CD4-positive, alpha-beta T cell (primary cell): Measurements from ENCODE around the gene AP1G1. TPM values are rescaled to one million over a fixed set of nuclear protein-coding genes. Genes with fewer than 3 reads are reported as not detected.
"Not testable (repeated sequence)": the region's sequence is repeated elsewhere in the genome, so short reads cannot be mapped to it uniquely, and the experiment has no call there.

Source experiments
- ATAC-seq: fragments of 200-7000 bp; cut with Tn5 transposase; one replicate; pipeline ENCODE4 v1.10.0; 2022; ENCODE audit warnings: mild to moderate bottlenecking; ENCODE audit not compliant: poor library complexity
- CTCF ChIA-PET: fragments of 350-600 bp; sonication (Branson Sonifier 250); formaldehyde crosslinking; loops from one replicate; lab custom pipeline; 2021; ENCODE audit warnings: antibody characterized with exemption, inconsistent platforms; lab: Charles Lee
- POLR2A ChIA-PET: fragments of 350-600 bp; sonication (Branson Sonifier 250); formaldehyde crosslinking; loops from one replicate; lab custom pipeline; 2021; ENCODE audit warnings: antibody characterized with exemption, inconsistent platforms; lab: Charles Lee
- DNase-seq, 14 experiments: peaks; one replicate each; pipeline ENCODE4 v3.0.0-alpha.2; 2013 to 2020; ENCODE audit warnings: mixed read lengths in 2 of 14
- H3K27ac ChIP-seq, 2 donors: one replicate each; pipeline versions ENCODE4 v1.5.1 to v1.7.0; 2013; ENCODE audit warnings: low read length in 2 of 2, low read depth in 1 of 2, mild to moderate bottlenecking in 1 of 2
- H3K27me3 ChIP-seq, 2 experiments: 1 replicate in 1 of 2; 2 replicates in 1 of 2; pipeline versions ENCODE4 v1.6.1 to v1.7.0; 2013; ENCODE audit warnings: low read length in 2 of 2, control low read depth in 1 of 2, mild to moderate bottlenecking in 1 of 2, moderate library complexity in 1 of 2; ENCODE audit not compliant: insufficient read depth in 2 of 2, control insufficient read depth in 1 of 2
- H3K36me3 ChIP-seq: one replicate; pipeline ENCODE4 v1.6.1; 2013; ENCODE audit warnings: low read length, control low read depth; ENCODE audit not compliant: insufficient read depth
- H3K4me1 ChIP-seq: one replicate; pipeline ENCODE4 v1.6.1; 2013; ENCODE audit warnings: low read length, control low read depth; ENCODE audit not compliant: insufficient read depth
- H3K4me3 ChIP-seq: one replicate; pipeline ENCODE4 v1.5.1; 2013; ENCODE audit warnings: mild to moderate bottlenecking, low read length, moderate library complexity
- H3K9me3 ChIP-seq, 2 experiments: 1 replicate in 1 of 2; 2 replicates in 1 of 2; pipeline versions ENCODE4 v1.6.1 to v1.7.0; 2013; ENCODE audit warnings: low read length in 2 of 2, mild to moderate bottlenecking in 2 of 2, control low read depth in 1 of 2, moderate library complexity in 1 of 2; ENCODE audit not compliant: control insufficient read depth in 1 of 2, insufficient read depth in 1 of 2
- H3K27ac Mint-ChIP-seq: one replicate; pipeline ENCODE4 v1.8.0; 2020; ENCODE audit warnings: mixed read lengths
- H3K27me3 Mint-ChIP-seq: one replicate; pipeline ENCODE4 v1.8.0; 2021; ENCODE audit warnings: mixed read lengths
- H3K36me3 Mint-ChIP-seq: one replicate; pipeline ENCODE4 v1.8.0; 2021; ENCODE audit warnings: low read depth, mixed read lengths
- H3K4me1 Mint-ChIP-seq: one replicate; pipeline ENCODE4 v1.8.0; 2021; ENCODE audit warnings: low read depth, mixed read lengths
- H3K4me3 Mint-ChIP-seq: one replicate; pipeline ENCODE4 v1.8.0; 2020; ENCODE audit warnings: mild to moderate bottlenecking, mixed read lengths
- H3K9me3 Mint-ChIP-seq: one replicate; pipeline ENCODE4 v1.8.0; 2020; ENCODE audit warnings: mixed read lengths
- CTCF ChIP-seq: fragments of 200-600 bp; IDR thresholded peaks from one replicate; pipeline ENCODE4 v1.8.0; 2022; ENCODE audit warnings: antibody characterized with exemption, mild to moderate bottlenecking
- intact Hi-C, 2 experiments: fragments of 100-400 bp; cut with DNase I in 1 of 2; cut with micrococcal nuclease in 1 of 2; formaldehyde crosslinking; loops; one replicate each; pipeline versions ENCODE4 v1.15.1 to v1.9.0; 2023 to 2025; cut with DNase I, micrococcal nuclease
- total RNA-seq, 174 experiments: library from RNA in 2 of 174; stranded (reverse) in 2 of 174; gene quantifications; one replicate each; pipeline ENCODE4 v1.2.3 and lab custom pipeline; 2021 to 2026

The AP1G1 gene
- total RNA-seq, 2 experiments from 2014 or later, result 171 to 175 TPM

DNA sequence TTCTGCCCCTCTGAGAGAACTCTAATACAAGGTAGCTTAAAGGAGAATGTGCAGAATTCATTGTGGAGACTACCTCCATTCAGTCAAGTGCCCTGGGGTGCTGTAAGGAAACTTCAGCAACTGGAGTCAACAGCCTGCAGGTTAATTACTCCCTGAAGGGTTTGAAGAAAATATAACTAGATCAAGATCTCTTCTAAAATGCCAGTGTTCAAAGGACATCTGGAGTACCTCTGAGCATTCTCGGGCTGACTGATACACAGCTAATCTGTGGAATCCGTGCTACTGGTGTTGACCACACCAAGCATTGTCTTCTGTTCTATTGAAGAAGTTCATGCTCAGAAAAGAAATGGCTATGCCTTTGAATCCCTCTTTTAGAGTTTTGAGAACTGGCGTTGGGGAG, 25.7 kb upstream of the AP1G1 start:
- CTCF ChIA-PET, result no interaction called here
- no peaks in the 10 kb centered on the region for H3K36me3 Mint-ChIP-seq
- no peak for DNase-seq
- H3K27me3 ChIP-seq, result no peaks in the 10 kb centered on the region
- H3K4me3 ChIP-seq, result no peak overlapping the region
- POLR2A ChIA-PET, result no interaction called here
- H3K4me1 Mint-ChIP-seq, result no peaks in the 10 kb centered on the region
- H3K9me3 ChIP-seq, result no peaks in the 10 kb centered on the region
- no peak overlapping the region for H3K27ac ChIP-seq
- H3K9me3 Mint-ChIP-seq, result no peaks in the 10 kb centered on the region
- H3K36me3 ChIP-seq, result no peaks in the 10 kb centered on the region
- H3K4me3 Mint-ChIP-seq, result no peak overlapping the region
- ATAC-seq, result no peak
- H3K27ac Mint-ChIP-seq, result no peak overlapping the region
- intact Hi-C loops, result no loop called here
- no peaks in the 10 kb centered on the region for H3K4me1 ChIP-seq
- no peaks in the 10 kb centered on the region for H3K27me3 Mint-ChIP-seq
- TF ChIP-seq CTCF, result no peak

GRCh38 chr16:71832112-71832511, 23.5 kb upstream of the AP1G1 start:
- H3K9me3 ChIP-seq, ATAC-seq, POLR2A ChIA-PET, H3K27me3 ChIP-seq, H3K27me3 Mint-ChIP-seq, H3K4me1 Mint-ChIP-seq, DNase-seq, H3K27ac Mint-ChIP-seq, H3K4me1 ChIP-seq, H3K4me3 ChIP-seq, H3K36me3 Mint-ChIP-seq, H3K27ac ChIP-seq, H3K9me3 Mint-ChIP-seq, H3K36me3 ChIP-seq, H3K4me3 Mint-ChIP-seq, intact Hi-C loops: not testable (repeated sequence)
- CTCF ChIA-PET, result interaction anchor here (0.7 kb wide), 1 partner anchor 62 kb away, joined by 3 read pairs; no protein-coding TSS in a partner anchor
- peak; percentile 23 for TF ChIP-seq CTCF

DNA sequence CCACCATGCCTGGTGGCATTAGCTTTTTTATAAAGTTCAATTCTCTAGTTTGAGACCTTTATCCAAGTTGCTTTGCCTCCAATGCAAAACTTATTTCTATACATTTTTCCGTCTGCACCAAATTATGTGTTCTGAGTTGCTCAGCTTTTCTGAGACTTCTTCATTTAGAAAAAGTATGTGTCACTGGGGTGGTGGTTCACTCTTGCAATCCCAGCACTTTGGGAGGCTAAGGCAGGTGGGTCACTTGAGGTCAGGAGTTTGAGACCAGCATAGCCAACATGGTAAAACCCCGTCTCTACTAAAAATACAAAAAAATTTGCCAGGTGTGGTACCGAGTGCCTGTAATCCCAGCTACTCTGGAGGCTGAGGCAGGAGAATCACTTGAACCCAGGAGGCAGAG, 23.1 kb upstream of the AP1G1 start:
- H3K4me3 Mint-ChIP-seq, H3K9me3 Mint-ChIP-seq, H3K27me3 ChIP-seq, H3K36me3 Mint-ChIP-seq, H3K27ac Mint-ChIP-seq, H3K9me3 ChIP-seq, H3K27ac ChIP-seq, H3K4me1 ChIP-seq, POLR2A ChIA-PET, ATAC-seq, H3K4me1 Mint-ChIP-seq, H3K4me3 ChIP-seq, DNase-seq, intact Hi-C loops, H3K36me3 ChIP-seq, H3K27me3 Mint-ChIP-seq, CTCF ChIA-PET: not testable (repeated sequence)

DNA sequence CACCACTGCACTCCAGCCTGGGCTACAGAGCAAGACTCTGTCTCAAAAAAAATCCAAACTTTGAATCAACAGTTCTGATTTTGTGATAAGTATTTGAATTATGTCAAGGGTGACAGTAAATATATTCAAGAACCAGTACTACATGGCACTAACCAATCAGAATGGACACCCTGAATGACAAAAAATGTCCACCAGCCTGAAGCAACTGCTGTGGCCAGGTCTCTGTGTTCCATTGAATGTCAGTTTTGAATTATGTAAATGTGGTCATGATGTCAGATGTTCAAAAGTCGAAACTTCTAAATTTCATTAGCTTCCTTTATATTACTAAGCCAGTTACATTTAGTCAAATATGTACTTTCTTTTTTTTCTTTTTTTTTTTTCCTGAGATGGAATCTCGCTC, 21.7 kb upstream of the AP1G1 start:
- CTCF ChIA-PET, result no interaction called here

More for the DNA sequence above, 21.7 kb upstream of the AP1G1 start:
- Mint-ChIP-seq H3K9me3 (no peaks in the 10 kb centered on the region), H3K4me1 (peaks cover 5% of the 10 kb centered on the region), H3K27me3 (no peaks in the 10 kb centered on the region), H3K4me3 (no peak overlapping the region), H3K36me3 (no peaks in the 10 kb centered on the region), H3K27ac (no peak overlapping the region)
- no peak for DNase-seq
- Histone ChIP-seq H3K27me3 (no peaks in the 10 kb centered on the region), H3K4me1 (no peaks in the 10 kb centered on the region), H3K36me3 (no peaks in the 10 kb centered on the region), H3K9me3 (no peaks in the 10 kb centered on the region), H3K4me3 (no peak overlapping the region), H3K27ac (no peak overlapping the region)
- no peak for ATAC-seq
- no peak for TF ChIP-seq CTCF
- POLR2A ChIA-PET, result no interaction called here
- intact Hi-C loops, result no loop called here
